ENCODE data around the gene MRPS10. TPM values are rescaled to one million over a fixed set of nuclear protein-coding genes. Genes with fewer than 3 reads are reported as not detected.

Gene MRPS10
- polyA plus RNA-seq, 3 donors, result 10.6 to 33.4 (median 22.9) TPM

DNA sequence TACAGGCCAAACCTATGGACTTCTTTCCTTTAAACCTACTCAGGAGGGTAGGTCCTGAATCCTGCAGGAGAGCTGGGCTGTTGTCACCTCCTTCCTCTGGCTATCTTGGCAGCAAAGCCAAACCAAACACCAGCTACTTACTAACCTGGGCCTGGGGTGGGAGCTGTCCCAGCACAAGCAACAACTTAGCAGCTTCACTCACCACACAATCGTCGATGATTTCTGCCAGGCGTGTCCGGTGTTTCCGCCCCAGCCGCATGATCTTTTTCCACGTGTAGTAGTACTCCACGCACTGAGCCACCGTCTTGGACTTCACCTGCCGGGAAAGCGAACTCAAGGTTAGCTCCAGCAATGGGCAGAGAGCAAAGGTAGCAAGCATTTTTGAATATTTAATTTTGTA is 25.4 kb upstream of the MRPS10 start:
- 55 to 97% (median 96%) methylated on average over 11 of the region's 11 CpGs for WGBS, 3 donors
- no peak overlapping the region for H3K27ac ChIP-seq (ENCODE audit: low read depth, low read length)

DNA sequence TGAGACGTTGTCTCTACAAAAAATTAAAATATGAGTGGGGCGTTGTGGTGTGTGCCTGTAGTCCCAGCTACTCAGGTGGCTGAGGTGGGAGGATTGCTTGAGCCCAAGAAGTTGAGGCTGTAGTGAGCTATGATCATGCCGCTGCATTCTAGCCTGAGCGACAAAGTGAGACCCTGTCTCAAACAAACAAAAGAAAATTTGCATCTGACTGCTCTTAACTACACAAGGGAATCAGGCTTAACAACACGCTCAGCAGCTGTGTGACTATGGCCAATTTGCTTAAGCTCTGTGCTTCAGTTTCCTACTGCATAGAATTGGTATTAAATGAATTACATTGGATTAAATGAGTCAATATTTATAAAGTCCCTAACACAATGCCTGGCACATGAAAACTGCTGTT is 24.3 kb upstream of the MRPS10 start:
- no peak overlapping the region for H3K27ac ChIP-seq (ENCODE audit: low read depth, low read length)
- WGBS, 3 donors, result 89 to 95% (median 91%) methylated on average over 5 of the region's 5 CpGs

DNA sequence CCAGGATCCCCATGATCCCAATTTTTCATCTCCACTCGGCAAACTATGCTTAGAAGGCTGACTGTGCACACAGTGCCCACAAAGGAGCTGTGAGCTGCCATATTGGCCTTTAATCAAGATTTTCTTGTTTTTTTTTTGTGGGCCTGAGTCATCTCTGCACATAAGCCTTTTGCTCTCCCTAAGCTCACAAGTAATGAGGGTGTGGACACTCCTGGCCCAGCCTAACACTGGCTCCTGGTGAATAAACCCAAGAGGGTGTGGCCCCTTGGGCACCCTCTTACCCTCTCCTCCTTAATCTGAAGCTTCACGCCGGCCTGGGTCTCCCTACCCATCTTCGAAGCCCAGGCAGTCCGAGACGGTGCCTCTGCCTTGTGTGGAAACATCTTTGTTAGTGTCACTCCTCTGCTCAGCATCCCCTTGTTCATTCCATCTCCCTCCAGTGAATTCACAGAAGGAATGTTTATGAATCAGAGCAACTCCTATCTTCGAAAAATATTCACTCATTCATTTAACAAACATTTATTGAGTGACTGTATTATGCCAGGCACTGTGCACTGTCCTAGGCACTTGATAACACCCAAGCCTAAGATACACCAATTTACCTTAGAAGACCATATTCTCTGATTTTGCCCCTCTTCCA is 22.2 kb upstream of the MRPS10 start:
- 80 to 87% (median 80%) methylated on average over 7 of the region's 7 CpGs for WGBS, 3 donors
- no peak overlapping the region for H3K27ac ChIP-seq (ENCODE audit: low read depth, low read length)

DNA sequence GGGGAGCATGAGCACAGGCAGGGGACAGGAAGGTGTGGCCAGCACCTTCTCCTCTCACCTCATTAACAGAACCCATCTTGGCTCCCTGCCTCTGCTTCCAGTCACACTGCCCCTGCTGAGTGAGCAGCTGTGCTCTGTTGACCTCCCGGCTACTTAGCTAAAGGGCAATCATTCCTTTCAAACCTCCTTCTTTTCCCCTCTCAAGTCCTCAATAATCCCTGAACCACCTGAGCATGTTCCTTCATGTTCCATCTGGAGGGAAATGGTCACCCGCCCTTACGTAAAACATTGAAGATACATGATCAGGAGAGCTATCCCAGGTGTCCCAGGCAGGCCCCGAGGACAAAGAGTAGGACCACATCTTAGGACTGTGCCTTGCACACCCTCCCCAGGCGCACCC is 21.7 kb upstream of the MRPS10 start:
- WGBS, 3 donors, result 95 to 98% (median 96%) methylated on average over 5 of the region's 5 CpGs
- no peak overlapping the region for H3K27ac ChIP-seq (ENCODE audit: low read depth, low read length)

DNA sequence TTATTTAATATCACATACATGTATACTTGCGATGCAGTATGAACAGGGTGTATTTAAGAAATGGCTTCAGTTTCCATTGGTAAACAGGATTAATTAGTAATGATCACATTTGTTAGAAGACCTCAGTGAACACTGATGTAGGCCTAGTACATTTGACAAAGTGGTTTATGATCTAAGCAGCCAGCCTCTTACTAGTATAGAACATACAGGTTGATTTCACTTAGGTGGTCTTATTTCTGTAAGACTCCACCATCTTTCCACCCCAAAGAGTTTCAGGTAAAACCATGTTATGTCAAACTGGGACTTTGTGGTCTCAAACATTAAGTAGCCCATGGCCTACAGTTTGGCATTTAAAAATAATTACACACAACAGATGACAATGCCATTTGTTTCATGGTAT is 20.2 kb upstream of the MRPS10 start:
- H3K27ac ChIP-seq (ENCODE audit: low read depth, low read length), result no peak overlapping the region
- WGBS, 3 donors, result 94 to 100% (median 98%) methylated on average over 1 of the region's 1 CpG

DNA sequence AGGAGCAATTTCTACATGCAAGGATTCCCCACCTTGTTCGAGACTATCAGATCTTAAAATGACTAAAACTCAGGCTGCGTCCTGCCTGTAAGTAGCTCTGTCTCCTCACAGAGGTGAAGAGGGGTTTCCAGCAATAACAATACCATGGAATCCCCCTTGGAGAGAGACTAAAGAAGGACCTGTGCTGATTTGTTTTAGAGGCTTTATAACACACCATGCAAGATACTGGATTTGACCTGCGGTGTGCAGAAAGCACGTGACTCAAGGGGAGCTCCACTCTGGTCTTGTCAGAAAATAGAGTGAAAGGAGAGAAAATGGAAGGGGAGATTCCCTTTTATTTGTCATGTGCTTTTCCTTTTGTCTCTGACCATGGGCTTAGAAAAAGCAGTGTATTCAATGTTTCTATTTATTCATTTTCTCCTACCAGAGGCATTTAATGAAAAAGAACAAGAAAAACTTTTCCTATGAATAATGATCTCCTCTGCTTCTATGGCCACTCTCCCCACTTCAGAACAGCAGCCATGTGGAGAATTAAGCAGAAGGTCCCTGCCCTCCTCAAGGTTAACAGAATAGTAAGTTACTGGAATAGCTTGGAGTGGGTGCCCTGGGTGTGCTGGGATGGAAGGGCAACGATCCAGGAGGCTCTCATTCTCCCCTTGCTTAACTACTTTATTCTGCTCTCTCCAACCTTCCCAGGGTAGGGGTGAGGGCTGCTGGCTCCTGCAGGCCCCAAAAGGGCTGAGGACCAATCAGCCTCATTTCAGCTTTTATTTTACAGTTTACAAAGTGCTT is 19.2 kb upstream of the MRPS10 start:
- 79 to 84% (median 83%) methylated on average over 5 of the region's 5 CpGs for WGBS, 3 donors
- H3K27ac ChIP-seq (ENCODE audit: low read depth, low read length), result no peak overlapping the region

DNA sequence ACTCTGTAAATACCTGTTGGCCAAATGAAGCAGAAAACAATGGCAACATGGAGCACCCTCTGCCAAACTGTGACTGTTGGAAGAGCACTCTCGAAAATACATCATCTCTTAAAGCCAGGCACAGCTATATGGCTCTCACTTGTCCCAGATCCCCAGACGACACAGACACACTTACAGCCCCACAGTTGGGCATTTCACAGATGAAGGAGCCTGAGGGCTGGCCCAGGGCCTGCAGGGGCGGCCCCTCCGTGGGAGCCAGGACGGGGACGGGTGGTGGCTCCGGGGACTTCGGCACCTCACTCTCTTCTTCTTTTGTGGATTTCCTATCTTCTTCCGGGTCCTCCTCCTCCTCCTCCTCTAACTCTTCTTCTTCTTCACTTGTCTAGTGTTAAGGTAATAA is 18.4 kb upstream of the MRPS10 start:
- H3K27ac ChIP-seq (ENCODE audit: low read depth, low read length), result no peak overlapping the region
- WGBS, 3 donors, result 89 to 90% (median 89%) methylated on average over 9 of the region's 9 CpGs

DNA sequence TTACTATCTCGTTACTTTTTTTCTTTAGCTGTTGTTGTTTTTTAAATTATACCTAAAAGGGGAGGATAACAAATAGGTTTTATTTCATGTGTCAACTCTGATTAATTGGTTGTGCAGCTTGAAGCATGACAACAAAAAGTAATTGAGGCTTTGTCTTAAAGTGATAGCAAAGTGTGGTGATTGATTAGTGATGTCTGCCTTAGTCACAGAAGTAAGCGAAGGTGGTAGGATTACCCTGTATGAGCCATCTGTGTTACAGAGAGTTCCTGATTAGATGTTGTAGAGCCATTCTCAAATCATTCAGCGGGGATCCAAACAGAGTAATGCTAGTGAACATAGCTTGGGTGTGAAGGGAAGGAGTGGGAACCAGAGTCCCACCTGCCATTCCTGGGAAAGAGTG is 14.4 kb upstream of the MRPS10 start:
- no peak overlapping the region for H3K27ac ChIP-seq (ENCODE audit: low read depth, low read length)
- 94 to 96% (median 96%) methylated on average over 3 of the region's 3 CpGs for WGBS, 3 donors

DNA sequence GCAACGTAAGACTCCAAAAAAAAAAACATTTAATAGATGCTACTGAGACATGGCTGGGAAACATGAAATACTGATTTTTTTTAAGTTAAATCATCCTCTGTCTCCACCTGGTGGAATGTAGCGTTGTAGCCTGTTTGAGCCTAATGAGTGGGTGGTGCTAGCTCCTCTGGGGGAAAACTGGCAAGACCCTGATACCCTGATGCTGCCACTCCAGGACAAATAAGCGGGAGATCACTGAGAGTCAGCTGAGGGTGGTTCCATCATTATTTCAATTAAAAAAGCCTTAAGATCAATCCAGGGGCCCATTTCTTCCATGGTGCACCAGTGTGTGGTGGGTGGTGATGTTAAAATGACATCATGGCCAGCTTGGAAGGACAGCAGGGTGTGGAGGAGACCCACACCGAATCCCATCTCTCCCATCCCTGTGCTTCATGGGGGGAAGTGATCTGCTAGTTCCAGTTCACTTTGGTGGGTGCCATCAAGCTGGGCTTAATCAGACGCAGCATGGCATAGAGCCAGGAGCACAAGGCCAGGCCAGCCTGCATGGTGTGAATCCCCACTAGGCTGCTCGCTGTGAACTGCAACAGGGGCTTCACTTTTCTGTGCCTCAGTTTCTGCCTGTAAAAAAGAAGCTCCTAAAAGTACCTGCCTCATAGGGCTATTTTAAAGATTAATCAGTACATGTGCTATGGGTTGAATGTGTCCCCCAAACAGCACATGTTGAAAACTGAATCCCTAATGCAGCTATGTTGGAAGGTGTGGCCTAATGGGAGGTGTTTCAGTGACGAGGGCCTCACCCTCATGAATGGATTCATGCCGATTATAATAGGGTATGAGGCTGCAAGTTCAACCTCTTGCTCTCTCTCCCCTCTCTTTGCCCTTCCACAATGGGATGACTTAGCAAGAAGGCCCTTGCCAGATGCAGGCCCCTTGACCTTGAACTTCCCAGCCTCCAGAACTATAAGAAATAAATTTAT is 13.0 kb upstream of the MRPS10 start:
- H3K27ac ChIP-seq (ENCODE audit: low read depth, low read length), result no peak overlapping the region
- 78 to 86% (median 80%) methylated on average over 8 of the region's 8 CpGs for WGBS, 3 donors

DNA sequence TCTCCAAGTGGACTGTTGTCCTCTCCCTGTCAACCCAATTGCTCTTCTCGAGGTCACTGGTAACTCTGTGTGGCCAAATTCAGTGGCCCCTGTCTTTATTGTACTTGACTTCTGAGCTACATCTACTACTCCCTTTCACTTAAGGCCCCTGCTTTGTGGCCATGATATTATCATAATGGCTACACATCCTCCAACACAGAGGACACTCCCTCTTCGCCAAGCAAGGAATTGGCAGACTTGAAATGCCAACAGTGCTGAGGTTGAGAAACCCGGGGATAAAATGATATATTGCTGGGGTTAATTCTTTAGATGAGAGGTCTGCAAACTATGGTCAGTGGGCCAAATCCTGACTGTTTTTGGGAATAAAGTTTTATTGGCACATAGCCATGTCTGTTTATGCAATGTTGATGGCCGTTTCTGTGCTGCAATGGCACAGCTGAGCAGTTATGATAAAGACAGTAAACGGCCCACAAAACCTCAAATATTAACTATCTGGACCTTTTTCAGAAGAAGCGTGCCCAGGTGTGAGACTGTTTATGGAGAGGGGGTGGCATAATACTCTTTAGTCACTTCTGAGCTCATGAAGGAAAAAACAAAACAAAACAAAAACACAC is 12.0 kb upstream of the MRPS10 start:
- H3K27ac ChIP-seq (ENCODE audit: low read depth, low read length), result no peak overlapping the region
- WGBS, 3 donors, result 64 to 73% (median 70%) methylated on average over 6 of the region's 6 CpGs

DNA sequence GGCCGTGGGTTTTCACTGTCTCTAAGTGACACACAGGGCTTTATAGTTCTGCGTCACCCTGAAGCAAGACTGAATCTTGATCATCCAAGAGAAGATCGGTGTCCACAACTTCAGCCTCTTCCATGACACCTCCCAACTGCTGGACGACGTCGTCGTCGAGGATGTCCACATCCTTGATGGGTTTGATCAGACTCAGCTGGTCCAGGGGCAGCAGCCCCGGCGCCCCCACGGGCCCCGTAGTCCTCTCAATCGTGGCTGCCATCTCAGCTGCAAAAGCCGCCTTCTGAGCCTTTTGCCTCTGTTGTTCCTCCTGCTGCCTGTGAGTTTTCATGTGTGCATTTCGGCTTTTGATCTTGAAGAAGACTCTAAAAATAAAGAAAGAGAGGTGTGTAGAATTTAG is 10.6 kb upstream of the MRPS10 start:
- WGBS, 3 donors, result 91 to 94% (median 92%) methylated on average over 15 of the region's 15 CpGs
- no peak overlapping the region for H3K27ac ChIP-seq (ENCODE audit: low read depth, low read length)

DNA sequence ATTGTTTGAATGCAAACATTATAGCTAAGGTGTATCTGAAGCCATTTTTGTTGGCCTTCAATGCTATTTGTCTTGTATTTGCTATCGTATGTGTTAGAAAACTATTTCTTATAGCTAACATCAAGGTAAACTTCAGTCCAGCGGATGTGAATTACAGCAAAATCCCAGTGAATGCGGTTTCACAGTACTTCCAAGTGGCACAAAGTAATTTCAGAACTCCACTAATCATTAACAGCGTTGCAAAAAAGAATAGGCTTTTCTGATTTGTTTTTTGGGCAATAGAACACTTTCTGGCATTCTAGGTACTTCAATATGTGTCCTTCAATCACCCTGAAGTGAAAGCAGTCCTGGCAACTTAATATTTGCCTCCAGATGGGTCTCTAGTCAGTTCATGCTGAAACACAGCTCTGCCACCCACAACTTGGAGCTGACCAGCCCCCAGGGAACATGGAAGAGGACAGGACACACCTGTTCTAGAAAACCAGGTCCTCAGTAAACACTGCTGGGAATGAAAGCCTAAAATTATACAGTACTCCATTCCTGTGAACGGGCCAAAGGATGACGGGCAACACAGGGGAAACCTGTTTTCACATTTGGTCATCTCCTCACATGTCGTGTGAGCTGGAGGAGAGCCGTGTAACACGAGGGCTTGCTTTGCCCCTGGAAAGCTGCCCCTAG is 9.7 kb upstream of the MRPS10 start:
- 65 to 92% (median 84%) methylated on average over 9 of the region's 9 CpGs for WGBS, 3 donors
- no peak overlapping the region for H3K27ac ChIP-seq (ENCODE audit: low read depth, low read length)

DNA sequence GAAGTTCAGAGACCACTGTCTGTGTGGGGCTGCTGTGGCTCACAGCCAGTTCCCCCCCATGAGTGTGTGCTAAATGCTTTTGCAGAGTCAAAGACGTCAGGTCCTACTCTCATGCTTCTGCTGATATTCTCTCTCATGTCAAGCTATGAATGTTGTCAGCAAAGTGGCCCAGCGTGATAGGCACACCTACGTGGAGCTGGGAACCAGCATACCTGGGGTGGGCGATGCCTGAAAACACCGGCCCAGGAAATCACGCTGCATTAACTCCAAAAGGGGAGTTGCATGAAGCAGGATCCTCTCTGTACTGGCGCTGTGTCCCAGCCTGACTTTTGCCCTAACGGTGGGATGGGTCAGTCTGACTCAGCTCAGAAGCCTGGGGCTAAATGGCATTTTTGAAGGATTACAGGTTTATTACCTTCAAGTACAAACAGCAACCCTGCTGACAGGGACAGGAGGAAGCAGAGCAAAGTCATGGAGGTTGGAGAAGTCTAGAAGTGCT is 9.0 kb upstream of the MRPS10 start:
- H3K27ac ChIP-seq (ENCODE audit: low read depth, low read length), result no peak overlapping the region
- 60 to 87% (median 77%) methylated on average over 8 of the region's 8 CpGs for WGBS, 3 donors

DNA sequence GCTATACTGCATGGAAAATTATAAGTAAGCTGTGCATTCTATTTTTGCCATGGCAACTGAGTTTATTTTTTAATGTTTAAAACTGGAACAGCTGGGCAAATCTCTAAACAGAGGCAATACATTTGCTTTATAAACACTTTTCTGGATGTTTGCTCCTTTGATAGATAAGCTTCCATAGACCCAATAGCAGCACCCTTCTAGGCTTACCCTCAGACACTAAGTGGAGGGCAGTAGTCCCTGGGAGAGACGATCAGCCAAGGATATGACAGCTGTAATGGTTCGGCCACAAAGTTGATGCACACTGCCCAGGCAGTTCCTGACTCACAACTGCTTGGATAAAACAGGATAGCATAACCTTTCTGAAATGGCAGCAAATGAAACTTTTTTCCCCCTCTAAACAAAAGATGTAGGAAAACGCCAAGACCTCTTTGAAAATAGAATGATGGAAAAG is 8.5 kb upstream of the MRPS10 start:
- 32 to 63% (median 60%) methylated on average over 3 of the region's 3 CpGs for WGBS, 3 donors

DNA sequence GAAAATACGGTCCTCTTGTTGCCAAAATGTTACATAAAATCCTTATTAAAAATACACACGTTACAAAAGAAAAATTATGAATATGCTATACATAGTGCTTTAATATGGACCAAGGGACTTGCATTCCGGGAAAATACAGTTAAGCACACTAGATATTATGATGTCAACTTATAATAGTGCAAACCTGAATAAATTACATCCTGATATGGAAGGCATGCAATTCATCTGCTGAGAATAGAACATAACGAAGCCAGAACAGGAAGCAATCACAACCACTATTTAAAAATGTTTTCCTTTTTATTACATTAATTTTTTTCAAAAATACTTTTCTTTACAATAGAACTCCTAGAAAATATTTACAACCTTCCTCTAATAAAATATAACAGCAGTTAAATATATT is 7.8 kb upstream of the MRPS10 start:
- 50 to 73% (median 63%) methylated on average over 4 of the region's 4 CpGs for WGBS, 3 donors
- H3K27ac ChIP-seq (ENCODE audit: low read depth, low read length), result no peak overlapping the region

More for the DNA sequence above, 8.5 kb upstream of the MRPS10 start:
- no peak overlapping the region for H3K27ac ChIP-seq (ENCODE audit: low read depth, low read length)

DNA sequence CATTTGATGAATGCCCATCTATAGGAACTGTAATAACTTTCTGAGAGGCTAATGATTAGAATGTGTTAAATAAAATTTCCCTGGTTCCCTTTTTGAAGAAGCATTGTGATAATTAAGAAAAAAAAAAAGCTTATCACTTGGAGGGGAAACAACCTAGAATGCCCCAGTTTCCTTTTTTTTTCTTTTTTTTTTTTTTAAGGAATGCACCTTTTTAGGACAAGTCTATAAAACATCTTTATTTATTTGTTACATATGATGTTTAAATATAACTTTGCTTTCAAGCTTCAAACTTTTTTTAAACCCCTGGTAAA is 7.3 kb upstream of the MRPS10 start:
- no peak overlapping the region for H3K27ac ChIP-seq (ENCODE audit: low read depth, low read length)

DNA sequence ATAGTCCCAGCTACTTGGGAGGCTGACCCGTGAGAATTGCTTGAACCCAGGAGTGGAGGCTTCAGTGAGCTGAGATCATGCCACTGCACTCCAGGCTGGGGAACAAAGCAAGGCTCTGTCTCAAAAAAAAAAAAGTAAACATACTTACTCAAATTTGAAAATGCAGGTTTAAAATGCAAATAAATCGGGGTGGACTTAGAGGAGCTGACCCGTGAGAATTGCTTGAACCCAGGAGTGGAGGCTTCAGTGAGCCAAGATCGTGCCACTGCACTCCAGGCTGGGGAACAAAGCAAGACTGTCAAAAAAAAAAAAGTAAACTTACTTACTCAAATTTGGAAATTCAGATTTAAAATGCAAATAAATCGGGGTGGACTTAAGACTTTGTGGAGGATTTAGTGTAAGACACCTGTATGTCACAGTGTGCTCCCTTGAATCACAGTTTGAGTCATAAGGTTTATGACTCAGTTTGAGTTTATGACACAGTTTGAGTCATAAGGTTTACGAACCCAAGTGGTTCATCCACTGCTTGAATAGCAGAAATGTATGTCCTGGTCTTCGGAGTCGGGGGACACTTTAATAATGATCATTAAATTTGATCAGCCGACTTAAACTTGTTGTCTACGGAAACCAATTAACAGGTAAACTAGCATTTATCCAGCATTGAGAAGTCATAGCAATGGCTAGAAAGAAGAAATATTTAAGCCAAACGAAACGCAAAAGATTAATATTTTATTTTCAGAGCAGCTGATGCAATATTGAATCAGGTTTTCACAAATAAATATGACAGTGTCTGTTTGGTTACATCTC is 6.8 kb upstream of the MRPS10 start:
- WGBS, 3 donors, result 70 to 83% (median 74%) methylated on average over 12 of the region's 12 CpGs
- no peak overlapping the region for H3K27ac ChIP-seq (ENCODE audit: low read depth, low read length)
